NCI-H226 (cell line): Measurements from ENCODE around the gene ANKS4B.
"Not testable (repeated sequence)": the region's sequence is repeated elsewhere in the genome, so short reads cannot be mapped to it uniquely, and the experiment has no call there.

Experiments used
- DNase-seq: peaks from one replicate; pipeline ENCODE4 v3.0.0-alpha.2; 2015

The ANKS4B gene

DNA sequence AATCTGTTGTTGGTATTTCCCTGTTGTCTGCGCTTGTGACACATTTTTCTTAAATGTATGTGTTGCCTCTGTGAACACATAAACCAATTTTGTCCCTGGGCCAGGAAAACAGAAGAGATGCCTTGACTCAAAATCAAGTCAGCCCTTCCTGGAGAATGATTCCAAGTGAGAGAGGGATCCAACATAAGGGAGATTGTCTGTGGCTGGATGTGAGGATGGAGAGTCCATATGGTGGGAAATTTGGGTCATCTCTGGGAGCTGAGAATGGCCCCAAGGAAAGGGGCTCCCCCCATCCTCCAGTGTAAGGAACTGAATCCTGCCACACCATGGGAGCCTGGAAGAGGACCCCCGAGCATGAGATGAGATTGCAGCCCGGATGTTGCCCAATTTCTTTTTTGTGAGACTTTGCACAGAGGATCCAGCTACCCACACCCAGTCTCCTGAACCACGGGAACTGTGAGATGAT is 31.1 kb downstream of the ANKS4B start:
- no peak for DNase-seq

DNA sequence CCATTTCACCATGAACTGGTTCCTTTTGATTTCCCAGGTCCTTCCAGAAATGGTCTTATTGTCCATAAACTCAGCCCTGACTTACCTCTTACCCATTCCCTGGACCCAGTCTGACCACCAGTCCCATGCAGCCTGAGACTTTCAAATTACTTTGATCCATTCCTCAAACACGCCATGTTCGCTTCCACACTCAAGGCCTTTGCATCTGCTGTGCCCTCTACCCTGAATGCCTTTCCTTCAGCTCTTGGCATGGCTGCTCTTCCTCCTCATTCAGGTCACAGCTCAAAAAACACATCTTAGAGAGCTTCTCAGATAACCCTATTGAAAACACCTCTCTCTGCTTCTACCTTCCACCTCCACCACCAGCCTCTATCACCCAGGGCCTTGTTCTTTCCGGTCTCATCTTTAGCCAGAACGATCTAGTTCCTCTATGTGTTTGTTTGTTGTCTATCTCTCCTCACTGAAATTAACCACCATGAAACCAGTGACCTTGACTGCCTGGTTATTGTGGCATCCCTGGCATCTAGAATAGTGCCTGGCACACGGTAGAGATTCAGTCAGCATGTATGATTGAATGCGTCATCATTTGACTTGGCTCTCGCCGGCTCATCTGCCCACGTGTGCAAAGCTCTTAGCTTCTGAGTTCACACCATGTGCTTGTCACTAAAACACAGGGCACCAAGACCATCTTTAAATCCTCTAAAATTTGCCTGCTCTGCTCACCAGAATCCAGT is 31.8 kb downstream of the ANKS4B start:
- no peak for DNase-seq

DNA sequence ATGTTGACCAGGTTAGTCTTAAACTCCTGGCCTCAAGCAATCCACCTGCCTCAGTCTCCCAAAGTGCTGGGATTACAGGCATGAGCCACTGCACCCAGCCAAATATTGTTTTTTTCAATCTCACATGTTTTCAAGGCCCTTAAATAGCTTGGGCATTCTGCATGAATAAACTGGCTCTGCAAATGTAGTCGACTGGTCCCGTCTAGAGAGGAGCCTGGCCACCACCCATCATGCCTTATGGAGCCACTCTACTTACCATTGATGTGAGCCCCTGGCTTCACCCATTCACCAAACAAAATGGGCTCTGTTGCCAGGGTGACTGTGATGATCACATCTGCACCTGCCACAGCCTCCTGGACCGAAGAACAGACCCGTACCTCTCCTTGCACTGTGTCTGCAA is 33.8 kb downstream of the ANKS4B start:
- no peak for DNase-seq

DNA sequence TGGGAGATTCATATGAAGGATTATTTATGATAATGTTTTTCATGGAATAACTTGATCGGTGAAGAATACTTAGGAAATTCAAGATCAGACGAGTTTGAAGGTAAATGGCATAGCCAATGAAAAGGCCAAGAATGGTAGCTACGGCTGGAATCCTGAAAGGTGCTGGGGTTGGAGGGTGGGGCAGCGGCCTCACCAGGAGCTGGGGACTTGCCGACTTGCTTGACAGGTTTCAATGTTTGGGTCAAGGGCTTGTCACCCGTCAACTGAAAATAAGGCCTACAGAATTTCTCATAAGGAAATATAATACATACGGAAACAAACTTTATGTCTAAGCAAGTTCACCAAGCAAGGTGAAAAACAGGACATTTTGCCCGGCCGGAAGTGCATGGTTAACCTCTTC is 34.7 kb downstream of the ANKS4B start:
- no peak for DNase-seq

DNA sequence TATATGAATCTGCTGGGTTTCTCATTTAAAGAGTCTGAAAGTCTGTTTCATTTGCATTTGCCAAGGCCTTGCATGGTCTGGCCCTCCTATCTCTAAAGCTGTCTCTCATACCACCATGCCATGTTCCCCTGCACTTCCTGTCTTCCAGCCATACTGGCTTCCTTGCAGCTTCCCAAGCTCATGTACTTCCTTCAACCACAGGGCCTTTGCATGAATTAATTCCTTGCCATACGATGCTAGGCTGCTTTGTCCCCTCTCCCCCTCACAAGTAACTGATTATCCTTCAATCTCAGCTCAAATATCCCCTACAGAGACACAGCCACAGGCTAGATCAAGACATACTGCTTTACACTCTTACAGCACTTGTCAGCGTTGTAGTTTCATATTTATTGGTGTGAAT is 38.8 kb downstream of the ANKS4B start:
- DNase-seq, result no peak

DNA sequence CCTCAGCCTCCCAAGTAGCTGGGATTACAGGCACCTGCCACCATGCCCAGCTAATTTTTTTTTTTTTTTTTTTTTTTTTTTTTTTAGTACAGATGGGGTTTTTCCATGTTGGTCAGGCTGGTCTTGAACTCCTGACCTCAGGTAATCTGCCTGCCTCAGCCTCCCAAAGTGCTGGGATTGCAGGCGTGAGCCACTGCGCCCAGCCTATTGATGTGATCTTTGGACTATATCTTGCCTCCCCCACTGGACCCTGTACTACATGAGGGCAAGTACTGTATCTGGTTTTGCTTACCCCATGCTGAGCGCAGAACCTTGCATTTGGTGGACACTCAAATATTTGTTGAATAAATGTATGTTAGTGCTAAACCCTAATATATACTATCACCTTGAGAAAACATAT is 39.3 kb downstream of the ANKS4B start:
- not testable (repeated sequence) for DNase-seq

DNA sequence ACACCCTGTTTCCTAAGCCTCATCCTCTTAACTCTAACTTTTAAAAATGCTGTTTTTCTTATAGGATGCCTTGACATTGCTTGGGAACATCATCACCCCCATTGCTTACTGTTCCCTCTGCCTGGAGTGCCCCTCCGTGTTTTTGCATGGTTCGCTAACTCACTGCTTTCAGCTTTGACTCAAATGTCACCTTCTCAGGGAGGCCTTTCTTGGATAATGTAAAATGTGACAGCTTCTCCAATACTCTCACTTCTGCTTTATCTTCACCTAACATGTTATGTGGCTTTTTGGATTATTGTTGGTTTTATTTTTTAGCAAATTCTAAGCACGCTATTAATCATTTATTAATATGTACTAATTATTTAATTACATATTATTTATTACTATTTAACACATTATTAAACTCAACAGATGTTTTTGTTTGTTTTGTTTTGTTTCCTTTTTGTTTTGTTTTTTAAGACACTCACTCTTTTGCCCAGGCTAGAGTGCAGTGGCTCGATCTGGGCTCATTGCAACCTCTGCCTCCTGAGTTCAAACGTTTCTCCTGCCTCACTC is 40.8 kb downstream of the ANKS4B start:
- no peak for DNase-seq

DNA sequence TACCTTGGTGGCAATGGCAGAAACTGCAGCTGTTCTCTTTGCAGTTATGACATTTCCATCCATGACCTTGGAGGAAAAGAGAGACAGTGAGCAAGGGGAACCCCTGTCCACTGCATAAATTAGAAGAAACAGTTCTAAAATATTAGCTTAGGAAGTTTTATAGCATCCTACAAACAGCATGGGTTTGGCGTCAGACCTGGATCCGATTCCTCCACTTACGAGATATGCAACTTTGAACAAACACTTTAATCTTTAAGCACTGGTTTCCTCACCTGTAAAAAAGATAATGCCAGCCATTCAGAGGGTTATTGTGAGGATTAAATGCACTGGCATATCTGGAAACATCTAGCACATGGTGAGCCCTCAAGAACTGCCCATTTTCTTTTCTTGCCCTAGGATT is 42.0 kb downstream of the ANKS4B start:
- DNase-seq, result no peak

DNA sequence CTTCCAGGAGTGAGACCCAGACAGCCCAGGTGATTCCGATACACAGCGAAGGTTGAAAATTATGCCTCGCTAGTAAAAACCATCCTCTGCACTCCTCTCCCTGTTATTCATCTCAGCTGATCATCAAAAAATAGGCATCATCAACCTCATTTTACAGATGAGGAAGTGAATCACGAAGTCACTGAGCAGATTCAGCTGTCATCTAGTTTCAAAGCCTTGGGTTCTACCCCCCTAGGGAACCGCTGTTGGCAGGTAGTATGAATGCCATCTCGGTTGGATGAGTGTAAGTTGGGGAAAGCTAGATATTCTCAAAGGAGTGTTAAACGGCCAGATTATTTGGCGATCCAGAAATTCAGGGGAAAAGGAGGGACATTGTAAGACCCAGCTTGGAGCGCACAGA is 42.6 kb downstream of the ANKS4B start:
- no peak for DNase-seq

DNA sequence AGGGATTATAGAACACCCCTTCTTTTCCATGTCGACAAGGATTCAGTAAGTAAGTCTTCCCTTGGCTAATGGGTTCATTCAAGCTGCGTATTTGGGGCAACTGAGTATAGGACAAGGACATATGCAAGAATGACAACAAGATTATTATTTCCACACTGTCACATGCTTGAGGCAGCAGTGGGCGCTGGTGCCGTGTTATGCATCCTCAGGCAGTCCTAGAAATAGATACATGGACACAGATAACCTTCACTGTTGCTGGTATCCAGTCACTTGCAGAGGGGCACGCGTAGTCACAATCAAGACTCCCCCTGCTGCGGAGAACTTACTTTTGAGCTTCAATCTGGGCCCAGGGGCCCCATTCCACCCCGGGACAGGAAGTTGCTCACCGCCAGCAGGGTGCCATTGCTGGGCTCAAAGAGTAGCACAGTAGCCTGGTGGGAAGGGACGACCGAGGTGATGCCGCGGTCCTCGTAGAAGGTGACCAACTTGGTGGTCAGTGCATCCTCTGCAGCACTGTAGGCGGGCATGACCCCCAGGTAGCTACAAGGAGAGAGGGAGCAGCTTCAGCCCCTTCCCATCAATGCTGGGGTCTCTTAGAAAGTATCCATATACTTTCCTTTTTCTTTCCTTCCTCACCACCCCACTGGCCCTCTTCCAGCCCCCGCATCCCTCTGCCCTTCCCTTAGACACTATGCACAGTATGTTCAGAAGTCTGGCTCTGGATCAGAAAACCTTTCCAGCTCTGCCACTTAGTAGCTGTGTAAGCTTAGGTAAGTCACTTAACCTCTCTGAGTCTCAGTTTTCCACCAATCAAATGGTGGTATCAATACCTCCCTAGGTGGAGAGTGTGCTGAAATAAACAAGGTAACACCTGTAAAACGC is 43.8 kb downstream of the ANKS4B start:
- DNase-seq, result no peak

DNA sequence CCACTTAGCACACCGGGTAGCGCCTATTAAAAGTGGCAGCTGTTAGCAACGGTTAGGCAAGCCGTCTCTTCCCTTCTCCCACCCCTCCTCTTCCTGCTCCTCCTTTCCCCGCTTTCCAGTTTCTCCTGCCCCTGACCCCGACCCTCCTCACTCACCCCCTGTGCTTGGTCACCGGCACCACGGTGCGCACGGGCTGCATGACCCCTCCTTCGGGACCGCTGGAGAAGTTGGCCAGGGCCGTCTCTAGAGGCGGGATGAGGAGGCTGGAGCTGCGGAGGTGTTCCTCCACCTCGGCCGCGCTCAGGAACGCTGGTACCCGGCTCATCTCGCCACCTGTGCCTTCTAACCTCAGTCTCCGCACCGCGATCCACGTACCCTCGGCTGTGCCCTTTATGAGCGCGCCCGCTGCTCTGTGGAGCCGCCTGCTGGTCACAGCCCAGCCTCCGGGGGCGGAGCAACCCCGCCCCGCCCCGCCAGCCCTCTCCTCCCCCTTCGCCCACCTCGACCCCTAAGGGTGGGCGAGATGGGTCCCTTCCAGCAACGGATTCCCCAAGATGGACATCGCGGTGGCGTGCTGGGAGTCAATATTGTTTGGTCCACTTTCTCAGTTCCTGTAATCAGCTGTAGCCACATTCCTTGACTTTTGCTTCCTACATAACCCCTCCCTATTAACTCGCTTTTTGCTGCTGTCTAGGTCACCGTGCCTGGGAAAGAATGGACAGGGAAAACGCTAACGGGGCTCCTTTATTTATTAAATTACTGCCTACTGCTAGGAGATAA is 44.6 kb downstream of the ANKS4B start, which contains the start of gene CRYM:
Gene CRYM, minus strand, starts transcription at position 364 of the 780 bp plus-strand sequence. Its CDS starts 39 bp downstream, at position 325.
- no peak for DNase-seq

DNA sequence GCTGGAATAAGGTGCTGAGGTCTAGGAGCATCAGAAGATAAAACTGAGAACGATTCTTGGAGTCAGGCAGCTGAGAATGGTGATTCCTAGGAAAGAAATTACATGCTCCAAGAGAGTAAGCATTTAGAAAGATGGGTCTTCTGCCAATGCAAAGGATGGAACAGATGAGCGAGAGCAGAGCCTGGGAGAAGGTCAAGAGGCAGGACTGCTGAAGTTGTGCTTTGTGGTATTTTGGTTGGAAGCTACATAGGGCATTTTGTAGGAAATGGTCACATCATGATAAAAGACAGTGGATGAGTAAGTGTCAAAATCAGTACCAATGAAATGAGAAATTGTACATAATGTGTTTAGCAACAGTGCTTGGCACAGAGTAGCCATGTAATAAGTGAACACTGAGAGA is 46.0 kb downstream of the ANKS4B start:
- no peak for DNase-seq

DNA sequence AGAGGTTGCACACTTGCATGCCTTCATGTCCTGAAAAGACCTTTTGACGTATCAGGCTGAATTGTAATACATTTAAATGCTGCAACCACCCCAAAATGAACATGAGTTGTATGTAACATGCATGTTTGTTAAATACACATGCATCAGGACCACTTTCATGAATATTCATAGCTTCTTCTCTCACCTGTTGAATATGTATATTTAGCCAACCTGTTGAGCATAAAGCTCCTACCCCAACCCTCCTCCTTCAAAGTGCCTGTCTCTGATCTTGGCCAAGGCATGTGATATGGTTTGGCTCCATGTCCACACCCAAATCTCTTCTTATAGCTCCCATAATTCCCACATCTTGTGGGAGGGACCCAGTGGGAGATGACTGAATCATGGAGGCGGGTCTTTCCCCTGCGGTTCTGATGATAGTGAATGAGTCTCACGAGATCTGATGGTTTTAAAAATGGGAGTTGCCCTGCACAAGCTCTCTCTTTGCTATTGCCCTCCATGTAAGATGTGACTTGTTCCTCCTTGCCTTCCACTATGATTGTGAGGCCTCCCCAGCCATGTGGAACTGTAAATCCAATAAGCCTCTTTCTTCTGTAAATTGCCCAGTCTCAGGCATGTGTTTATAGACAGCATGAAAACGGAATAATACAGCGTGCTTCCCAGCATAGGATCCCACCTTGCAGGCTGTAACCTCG is 48.3 kb downstream of the ANKS4B start:
- DNase-seq, result no peak

DNA sequence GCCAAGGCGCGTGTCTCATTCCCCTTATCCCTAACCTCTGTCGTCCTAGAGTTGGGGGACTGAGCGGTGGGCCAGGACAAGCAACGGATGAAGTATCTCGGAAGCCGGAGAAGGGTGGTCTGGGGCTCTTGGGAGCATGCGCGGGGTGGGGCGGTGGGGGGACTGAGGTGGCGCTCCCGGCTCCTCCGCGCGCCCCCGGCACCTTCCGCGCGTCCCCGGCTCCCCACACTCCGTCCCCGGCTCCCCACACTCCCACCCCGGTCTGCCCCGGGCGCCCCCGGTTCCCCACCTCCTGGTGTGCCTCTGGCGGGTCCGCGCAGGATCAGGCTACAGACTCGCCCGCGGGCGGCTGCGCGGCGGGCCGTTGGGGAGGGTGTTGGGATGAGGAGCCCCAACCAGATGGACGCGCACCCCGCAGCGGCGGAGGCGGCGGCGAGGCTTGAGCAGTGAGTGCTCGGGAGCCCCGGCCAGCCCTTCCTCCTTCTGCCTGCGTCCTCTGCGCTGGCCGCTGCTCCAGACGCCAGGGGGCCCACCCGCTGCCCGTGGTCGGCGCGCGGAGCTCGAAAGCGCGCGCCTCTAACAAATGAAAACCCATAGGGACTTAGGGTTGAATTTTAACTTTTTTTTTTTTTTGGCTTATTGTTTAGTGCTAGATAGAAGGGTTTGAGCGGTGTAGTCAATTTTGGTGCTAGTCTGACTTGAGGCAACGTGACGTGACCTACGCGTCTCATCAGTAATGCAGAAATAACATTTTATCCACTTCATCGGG is 50.2 kb downstream of the ANKS4B start:
- DNase-seq, result no peak

DNA sequence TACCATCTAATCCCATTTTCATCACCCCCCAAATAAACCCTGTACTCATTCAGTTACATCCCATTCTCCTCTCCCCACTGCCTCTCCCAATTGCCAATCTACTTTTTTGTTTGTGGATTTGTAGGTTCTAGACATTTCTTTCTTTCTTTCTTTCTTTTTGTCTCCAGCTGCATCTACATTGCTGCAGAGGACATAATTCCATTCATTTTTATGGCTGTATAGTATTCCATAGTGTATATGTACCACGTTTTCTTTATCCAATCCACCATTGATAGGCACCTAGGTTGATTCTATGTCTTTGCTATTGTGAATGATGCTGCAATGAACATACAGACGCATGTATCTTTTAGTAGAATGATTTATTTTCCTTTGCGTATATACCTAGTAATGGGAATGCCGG is 50.9 kb downstream of the ANKS4B start:
- DNase-seq, result no peak

DNA sequence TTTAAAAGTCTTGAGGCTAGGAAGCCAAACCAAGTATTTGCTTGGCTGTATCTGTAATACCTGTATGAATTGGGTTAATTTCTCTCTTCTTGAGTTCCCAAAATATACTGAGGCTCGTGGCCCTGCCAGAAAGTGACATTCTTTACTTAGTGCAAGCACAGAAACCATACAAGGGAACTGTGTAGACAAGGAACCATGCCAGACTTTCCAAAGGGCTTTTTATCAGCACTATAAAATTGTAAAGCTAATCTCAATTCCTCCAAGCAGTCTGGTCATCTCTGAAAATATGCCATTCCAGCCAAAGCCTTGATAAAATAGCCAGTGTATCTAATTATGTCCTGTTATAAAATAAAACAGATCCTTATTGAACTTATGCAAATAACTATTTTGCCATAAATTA is 51.8 kb downstream of the ANKS4B start:
- DNase-seq, result no peak

DNA sequence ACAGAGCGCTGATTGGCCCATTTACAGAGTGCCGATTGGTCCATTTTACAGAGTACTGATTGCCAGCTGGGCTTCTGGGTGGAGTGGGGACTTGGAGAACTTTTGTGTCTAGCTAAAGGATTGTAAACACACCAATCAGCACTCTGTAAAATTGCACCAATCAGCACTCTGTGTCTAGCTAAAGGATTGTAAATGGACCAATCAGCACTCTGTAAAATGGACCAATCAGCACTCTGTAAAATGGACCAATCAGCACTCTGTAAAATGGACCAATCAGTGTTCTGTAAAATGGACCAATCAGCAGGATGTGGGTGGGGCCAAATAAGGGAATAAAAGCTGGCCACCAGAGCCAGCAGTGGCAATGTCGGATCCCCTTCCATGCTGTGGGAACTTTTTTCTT is 56.3 kb downstream of the ANKS4B start:
- DNase-seq, result not testable (repeated sequence)

DNA sequence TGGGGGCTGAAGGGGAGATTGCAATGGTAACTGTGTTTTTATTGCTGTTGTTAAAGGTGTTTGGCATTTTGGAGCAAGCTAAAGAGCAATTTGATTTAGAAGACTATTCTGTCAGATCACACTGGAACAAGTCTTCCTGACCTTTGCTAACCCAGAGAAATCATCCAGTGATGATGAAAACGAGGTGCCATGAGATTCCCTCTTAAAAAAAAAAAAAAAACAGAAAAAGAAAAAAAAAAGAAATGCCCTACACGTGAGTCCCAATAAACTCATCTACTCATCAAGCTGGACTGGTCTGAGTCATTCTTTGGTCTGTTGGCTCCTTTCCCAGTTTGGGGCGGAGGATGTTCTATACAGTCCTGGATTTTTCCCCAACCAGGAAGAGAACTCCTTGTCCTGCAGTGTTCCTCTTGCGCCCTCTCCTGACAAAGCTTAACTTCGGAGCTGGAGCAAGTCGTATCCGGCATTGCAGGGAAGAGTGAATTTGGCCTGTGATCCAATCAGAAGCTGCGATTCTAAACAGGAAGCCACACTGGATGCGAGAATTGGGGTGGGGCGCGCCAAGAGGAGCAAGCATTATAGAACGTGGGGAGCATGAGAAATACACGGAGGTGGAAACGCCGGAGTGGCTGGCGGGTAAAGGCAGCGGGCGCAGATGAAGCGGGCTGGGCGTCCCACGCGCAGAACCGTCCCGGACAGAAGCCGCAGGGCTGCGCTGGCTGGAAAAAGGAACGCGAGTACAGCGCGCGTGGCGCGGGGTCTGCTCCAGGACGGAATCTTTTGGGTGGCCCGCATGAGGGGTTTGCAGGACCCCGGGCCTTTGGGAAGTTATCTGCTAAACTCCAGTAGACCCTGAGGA is 67.0 kb downstream of the ANKS4B start:
- peak; percentile 99 for DNase-seq

DNA sequence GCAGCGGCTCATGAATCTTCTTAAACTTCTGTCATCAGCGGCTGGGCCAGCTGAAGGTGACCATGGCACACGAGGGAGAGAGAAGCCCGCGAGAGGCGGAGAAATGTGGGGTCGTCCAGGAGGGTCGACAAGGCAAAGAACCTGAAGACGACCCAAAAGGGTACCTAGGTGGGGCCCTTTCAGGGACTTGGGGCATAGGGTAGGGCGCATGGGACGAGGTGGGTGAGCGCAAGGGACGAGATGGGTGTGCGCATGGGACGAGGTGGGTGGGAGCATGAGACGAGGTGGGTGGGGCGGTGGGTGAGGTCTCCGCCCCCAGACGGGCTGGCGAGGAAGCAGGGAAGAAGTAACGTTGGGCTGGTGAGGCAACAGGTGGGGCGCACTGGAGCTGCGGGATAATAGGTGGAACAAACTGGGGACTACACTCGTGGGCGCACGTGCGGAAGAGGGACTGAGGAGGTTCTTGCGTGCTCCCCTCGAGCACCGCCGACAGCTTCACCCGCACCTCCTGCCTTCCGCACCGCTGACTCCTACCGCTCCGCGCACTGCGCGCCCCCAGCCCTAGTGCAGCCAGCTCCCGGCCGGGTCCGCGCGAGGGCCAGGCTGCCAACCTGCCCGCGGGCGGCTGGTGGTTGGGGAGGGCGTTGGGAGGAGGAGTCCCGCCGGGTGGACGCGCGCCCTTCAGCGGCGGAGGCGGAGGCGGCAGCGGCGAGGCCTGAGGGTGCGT is 67.8 kb downstream of the ANKS4B start:
- peak; percentile 83 for DNase-seq

DNA sequence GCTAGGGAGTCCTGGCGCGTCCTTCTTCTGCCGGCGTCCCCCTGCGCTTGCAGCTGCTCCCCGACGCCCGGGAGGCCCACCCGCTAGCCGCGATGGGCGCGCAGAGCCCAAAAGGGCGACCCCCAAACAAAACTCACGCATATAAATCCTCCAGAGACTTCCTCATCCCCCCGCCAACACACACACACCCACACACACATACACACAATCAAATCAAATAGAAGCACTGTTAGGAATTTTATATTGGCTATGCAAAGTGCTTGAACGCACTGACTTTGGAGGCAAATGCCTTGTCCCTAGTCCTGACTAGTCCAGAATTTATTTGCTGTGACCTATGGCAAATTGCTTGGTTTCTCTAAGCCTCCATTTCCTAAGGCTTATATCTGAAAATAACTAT is 68.4 kb downstream of the ANKS4B start:
- DNase-seq, result no peak
